Activated T-cell treated with anti-CD3 and anti-CD28 coated beads for 48 hours (primary cell): ENCODE measurements around the gene CDH16.

Experiments used
- DNase-seq: peaks from one replicate; pipeline ENCODE4 v3.0.0-alpha.2; 2020; ENCODE audit warnings: low read depth

The CDH16 gene

GRCh38 chr16:66895689-66895979 is 23.1 kb downstream of the CDH16 start:
- no peak for DNase-seq

DNA sequence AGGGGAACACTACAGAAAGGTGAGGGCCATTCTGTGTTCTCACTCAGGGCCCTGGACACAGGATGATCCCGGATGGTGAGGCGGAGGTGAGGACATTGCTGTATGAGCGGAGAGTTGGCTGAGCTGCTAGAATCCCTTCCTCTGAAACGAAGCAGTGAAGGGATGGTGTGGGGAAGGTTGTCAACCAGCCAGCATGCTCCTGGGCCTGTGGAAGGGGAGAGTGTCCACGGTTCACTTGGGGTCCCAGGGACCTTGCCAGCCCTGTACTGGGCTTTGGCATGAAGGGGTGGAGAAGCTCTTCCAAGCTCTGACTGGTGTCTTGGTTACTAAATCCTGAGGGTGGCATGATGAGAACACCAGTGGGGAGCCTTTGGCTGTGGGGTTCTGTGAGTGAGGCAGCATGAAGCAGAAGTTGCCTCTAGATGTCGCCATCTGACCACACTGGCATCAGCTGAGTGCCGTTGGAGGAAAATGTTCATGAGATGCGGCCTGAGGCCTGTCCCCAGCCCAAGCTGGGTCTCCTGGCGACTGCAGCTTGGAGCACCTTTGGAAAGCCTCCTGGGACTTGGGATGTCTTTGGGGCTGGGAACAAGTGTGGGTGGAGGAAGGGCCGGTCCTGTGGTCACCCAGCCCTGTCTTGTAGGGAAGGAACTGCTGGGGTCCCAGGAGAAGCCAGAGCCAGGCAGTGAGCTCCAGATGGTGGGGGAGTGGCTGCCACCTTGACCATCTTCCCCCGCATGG is 23.6 kb downstream of the CDH16 start:
- DNase-seq = peak; percentile 35

GRCh38 chr16:66894055-66894454 is 24.6 kb downstream of the CDH16 start:
- no peak for DNase-seq

DNA sequence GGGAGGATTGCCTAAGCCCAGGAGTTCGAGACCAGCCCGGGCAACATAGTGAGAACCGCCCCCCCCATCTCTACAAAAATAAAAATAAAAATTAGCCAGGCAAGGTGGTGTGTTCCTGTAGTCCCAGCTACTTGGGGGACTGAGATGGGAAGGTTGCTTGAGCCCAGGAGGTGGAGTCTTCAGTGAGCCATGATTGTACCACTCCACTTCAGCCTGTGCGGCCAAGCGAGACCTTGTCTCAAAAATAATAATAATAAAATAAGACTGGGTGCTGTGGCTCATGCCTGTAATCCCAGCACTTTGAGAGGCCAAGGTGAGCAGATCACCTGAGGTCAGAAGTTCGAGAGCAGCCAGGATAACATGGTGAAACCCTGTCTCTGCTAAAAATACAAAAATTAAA is 26.9 kb downstream of the CDH16 start:
- DNase-seq = no peak

DNA sequence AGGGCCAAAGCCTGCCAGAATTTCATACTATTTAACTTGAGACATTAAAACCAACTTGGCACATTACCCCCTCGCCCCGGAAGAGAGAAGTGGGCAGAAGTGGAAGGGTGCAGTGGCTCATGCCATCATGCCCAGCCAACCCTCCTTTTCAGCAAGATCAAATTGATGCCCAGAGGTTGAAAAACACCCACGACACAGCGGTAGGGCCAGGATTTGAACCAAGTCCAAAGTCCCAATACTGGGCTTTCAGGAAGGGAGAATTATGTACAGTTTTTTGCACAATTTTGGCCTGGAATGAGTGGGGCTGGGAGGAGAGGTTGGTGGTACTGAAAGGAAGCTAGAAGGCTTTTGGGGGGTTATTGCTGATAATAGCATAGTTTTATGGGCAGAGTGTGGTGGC is 27.3 kb downstream of the CDH16 start:
- DNase-seq = no peak

DNA sequence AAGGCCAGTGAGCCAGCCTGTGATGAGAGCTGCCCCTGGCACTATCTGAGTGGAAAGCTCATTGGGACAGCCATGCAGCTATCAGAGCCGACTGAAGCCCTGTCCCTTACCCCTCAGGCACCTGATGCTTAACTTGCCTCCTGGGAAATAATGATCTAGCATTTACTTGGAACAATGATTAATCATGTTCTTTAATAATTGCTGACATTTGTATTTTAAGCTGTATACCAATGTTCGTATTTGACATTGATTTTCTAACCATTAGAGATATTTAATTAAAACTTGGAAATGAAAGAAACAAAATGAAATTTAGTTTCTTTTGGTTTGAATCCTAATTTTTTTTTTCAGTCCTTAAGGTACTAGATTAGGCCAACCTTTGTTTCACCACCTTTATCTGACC is 27.9 kb downstream of the CDH16 start:
- no peak for DNase-seq

- DNase-seq = no peak
Observed at GRCh38 chr16:66889622-66890021, 29.1 kb downstream of the CDH16 start.

- DNase-seq = no peak
Observed at GRCh38 chr16:66888647-66889615, 29.8 kb downstream of the CDH16 start.

GRCh38 chr16:66886914-66887313 is 31.8 kb downstream of the CDH16 start:
- DNase-seq = no peak

GRCh38 chr16:66886321-66886720 is 32.4 kb downstream of the CDH16 start:
- DNase-seq = no peak

- no peak for DNase-seq
Observed at GRCh38 chr16:66885491-66885890, 33.2 kb downstream of the CDH16 start.

- no peak for DNase-seq
Observed at GRCh38 chr16:66882702-66883101, 36.0 kb downstream of the CDH16 start.

DNA sequence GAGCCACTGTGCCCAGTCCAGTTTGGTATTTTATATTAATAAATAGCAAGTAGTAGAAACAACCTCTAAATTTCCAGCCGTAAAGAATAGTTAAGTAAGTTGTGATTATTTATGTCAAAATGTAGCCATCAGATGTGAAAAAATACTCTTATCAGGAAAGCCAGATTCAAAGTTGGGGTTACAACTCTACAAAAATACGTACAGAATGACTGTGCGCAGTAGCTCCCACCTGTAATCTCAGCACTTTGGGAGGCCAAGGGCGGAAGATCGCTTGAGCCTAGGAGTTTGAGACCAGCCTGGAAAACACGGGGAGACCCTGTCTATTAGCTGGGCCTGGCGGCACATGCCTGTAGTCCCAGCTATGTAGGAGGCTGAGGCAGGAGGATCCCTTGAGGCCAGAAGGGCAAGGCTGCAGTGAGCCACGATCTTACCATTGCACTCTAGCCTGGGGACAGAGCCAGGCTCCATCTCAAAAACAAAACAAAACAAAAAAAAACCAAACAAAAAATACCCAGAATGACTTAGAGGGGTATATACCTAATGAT is 36.6 kb downstream of the CDH16 start:
- no peak for DNase-seq

DNA sequence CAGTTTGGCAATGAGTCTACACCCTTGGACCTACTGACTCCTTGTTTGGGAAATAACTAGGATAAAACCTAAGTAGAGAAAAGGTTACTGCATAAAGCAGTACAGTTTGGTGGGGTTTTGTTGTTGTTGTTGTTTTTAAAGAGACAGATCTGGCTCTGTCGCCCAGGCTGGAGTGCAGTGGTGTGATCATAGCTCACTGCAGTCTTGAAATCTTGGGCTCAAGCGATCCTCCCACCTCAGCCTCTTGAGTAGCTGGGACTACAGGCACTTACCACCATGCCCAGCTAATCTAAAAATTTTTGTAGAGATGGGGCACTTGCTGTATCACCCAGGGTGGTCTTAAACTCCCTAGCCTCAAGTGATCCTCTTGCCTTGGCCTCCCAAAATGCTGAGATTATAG is 37.1 kb downstream of the CDH16 start:
- no peak for DNase-seq

DNA sequence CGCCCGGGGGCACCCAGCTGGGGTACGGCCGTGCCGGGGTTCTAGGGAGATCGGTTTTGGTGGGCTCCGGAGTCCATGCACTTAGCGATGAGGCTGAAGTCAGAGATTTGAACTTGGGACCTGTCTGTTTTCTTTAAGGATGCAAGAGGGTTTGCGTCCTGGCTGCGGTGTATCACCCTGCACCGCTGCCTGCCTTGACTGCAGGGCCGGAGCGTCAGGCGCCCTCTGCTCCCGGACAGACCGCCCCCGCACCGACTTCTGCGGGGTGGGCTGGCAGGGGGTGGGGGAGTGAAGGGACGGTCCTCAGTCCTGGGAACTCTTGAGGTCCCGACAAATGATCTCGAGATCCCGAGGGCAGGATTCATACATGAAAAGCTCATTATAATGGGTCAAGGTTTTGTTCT is 37.7 kb downstream of the CDH16 start:
- no peak for DNase-seq

GRCh38 chr16:66880288-66881013 is 38.2 kb downstream of the CDH16 start, which contains the start of gene PDP2:
PDP2 (plus strand) TSS chr16:66880515; CDS start chr16:66884285, 3,770 bp downstream.
- DNase-seq = peak; percentile 88

- DNase-seq = peak; percentile 72
Observed at GRCh38 chr16:66878067-66878466, 40.6 kb downstream of the CDH16 start.

DNA sequence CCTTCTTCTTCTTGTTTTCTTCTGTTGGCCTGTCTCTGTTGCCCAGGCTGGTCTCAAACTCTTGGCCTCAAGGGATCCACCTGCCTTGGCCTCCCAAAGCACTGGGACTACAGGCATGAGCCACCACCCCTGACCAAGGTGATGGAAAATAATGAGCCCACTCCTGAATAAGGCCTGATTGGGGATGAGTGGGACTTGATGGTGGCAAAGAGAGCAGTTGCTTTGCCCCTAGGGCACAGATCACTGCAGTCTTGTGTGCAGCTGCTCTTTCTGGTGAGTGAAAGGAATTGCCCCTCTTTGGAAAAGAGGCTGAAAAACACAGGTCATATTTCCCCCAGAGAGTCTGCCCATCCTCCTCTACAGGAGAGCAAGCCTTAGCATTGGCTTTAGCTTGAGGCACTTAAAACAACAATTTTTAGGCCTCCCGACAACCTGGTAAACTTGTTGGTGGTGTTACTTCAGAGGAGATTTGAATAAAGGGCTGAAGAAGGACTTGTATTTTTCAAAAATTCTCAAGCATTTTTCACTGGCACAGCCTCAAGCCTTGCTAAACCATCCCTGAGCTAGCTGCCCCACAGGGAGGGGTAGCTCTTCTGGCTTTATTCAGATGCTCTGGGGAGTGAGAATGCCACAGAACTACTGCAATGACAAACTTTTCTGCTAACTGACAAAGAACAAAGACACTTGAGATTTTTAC is 44.5 kb downstream of the CDH16 start:
- DNase-seq = no peak

- no peak for DNase-seq
Observed at GRCh38 chr16:66873685-66874055, 45.0 kb downstream of the CDH16 start.

DNA sequence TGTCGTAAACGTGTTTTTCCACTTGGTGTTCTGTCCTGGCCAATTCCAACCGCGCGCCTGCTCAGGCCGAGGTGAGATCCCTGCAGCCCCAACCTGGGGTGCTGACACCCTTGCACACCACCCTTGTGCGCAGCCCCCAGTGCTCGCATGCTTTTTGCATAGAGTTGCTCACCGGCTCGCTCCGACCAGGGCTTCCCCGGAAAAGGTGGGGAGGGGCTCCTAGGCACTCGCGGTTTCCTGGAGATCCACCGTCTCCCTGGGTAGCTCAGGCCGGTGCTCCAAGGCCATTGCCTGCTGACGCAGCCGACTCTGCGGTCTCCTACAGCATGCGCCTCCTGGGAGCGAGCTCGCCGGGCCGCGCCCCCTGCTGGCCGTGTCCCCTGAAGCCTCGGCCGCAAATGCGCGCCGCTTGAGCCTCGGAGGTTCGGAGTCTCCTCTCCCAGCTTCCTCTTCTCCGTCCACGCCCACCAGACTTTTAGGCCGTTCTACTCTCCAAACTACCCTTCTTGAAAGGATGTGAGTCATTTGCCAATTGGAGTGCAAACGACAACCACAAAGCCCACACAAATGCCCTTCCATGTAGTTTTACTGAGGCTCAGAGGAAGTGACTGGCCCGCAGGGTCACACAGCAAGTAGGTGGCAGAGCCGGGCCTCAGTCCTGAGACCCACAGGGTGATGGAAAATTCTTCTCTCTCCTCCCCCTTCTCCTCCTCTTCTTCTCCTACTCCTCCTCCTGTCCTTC is 45.6 kb downstream of the CDH16 start:
- DNase-seq = peak; percentile 96

- DNase-seq = no peak
Observed at GRCh38 chr16:66872559-66872942, 46.1 kb downstream of the CDH16 start.
